GM21717 (cell line): Measurements from ENCODE around the gene COPG2.
"Not testable (repeated sequence)": the region's sequence is repeated elsewhere in the genome, so short reads cannot be mapped to it uniquely, and the experiment has no call there.

Experiments
- ATAC-seq: cut with Tn5 transposase; IDR thresholded peaks from one replicate; pipeline ENCODE4 v1.9.1; 2021; ENCODE audit warnings: mild to moderate bottlenecking, moderate library complexity; ENCODE audit not compliant: unreplicated experiment

COPG2 gene

DNA sequence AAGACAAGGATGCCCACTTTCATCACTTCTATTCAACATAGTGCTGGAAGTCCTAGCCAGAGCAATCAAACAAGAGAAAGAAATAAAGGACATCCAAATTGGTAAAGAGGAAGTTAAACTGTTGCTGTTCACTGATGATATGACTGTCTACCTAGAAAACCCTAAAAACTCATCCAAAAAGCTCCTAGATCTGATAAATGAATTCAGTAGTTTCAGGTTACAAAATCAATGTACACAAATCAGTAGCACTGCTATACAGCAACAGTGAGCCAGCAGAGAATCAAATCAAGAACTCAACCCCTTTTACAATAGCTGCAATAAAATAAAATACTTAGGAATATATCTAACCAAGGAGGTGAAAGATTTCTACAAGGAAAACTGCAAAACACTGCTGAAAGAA, 98.4 kb downstream of the COPG2 start:
- ATAC-seq = not testable (repeated sequence)

DNA sequence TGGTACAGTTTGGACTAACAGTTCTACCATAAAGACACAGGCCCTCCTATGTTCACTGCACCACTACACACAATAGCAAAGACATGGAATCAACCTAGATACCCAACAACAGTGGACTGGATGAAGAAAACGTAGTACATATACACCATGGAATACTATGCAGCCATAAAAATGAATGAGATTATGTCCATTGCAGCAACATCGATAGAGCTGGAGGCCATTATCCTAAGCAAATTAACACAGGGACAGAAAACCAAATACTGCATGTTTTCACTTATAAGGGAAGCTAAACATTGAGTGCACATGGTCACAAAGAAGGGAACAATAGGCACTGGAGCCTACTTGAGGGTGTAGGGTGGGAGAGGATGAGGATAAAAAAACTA, 101.7 kb downstream of the COPG2 start:
- ATAC-seq = no peak

DNA sequence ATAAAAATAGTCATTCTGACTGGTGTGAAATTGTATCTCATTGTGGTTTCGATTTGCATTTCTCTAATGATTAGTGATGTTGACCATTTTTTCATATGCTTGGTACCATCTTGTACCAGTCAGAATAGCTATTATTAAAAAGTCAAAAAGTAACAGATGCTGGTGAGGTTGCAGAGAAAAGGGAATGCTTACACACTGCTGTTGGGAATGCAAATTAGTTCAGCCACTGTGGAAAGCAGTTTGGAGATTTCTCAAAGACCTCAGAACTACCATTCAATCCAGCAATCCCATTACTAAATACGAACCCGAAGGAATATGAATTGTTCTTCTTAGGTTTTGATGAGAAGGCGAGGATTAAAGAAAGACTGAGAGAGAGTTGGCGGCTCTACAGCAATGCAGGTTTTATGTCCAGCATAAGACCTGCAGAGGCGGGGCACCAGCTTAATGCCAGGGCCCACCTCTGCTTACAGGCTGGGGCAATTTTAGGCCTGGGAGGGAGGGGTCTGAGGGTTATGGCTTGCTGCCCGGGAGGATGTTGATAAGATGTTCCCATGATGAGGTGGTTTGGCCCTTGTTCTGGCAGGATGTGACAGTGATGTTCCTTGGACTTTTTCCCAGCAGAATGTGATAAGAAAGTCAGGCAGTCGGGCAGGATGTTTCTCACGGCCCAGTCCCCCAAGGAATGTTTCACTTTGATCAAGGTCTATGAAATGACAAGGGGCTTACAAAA, 102.2 kb downstream of the COPG2 start:
- ATAC-seq = no peak

DNA sequence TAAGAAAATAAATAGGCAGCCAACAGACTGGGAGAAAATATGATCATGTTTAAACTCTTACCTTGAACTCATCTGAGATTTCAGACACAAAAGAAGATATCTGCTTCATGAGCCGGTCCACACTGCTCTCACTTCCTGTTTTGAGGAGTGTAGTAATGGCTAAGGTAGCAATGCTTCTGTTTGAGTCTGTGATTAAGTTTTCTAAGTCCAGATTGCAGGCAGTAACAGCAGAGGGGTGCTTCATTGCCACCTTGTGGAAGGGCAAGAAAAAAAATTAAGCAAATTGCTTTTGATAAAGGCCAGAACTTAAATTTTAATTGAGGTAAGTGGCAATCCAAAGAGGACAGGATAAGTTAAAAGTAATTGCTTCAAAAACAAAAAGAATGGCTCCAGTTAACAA, 107.6 kb downstream of the COPG2 start:
- ATAC-seq = peak; percentile 83

DNA sequence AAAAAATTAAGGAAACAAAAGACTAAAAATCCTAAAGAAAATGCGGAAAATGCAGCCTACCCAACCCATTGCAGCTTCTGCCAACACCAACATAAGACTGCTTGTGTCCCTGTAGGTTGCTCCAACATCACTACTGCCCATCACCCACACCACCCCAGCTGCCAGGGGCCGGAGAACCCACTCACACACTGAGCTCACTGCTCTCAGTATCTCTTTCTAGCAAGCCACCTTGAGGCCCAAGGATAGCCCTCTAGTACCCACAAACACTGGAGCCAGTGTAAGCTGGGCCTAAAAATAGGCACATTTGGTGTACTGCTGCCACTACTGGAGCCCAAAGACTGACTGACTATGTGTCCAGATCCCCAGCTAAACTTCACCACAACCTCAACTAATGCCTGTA, 109.4 kb downstream of the COPG2 start:
- ATAC-seq = no peak

DNA sequence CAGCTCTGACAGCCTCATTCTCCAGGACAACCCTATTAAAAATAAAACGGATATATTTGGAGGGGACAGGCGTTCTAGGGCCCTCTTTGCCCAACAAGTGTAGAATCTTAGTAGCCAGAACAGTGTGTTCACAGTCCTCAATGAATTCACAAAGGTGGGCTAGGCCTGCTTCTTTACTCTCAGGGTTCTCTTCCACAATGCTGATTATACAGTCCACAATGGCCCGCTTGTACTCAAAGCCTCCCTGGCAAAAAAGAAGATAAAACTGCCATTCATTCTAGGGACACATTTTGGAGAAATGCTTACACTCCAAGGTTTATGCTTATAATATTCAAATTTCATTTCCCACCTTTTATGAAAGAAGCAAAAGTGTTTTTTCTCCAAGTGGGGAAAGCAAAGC, 114.1 kb downstream of the COPG2 start:
- ATAC-seq = no peak

DNA sequence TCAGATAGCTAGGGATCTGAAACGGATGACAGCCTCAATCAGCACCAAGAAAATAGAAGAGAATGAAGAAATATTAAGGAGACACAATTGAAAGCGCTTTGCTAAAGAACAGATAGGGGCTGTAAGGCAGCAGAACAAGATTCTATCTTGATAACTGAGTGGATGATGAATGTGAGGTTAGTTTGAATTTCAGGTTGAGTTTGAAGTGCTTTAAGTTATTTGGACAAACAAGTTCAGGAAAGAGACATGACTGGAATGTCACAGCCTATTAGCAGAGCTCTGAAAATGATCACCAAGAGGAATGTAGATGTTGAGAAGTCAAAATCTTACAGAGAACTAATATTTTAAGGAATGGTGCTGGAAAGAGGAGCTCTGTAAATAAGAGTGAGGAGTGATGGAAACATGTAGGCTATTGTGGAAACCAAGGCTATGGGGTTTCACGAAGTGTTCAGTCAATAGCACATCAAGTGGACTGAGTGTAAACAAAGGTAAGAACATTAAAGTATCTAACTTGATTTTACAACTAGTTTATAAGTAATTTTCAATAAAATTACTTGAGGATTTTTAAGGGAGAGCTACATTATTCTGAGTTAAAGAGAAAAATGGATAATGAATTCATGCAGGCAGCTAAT, 115.0 kb downstream of the COPG2 start:
- no peak for ATAC-seq

DNA sequence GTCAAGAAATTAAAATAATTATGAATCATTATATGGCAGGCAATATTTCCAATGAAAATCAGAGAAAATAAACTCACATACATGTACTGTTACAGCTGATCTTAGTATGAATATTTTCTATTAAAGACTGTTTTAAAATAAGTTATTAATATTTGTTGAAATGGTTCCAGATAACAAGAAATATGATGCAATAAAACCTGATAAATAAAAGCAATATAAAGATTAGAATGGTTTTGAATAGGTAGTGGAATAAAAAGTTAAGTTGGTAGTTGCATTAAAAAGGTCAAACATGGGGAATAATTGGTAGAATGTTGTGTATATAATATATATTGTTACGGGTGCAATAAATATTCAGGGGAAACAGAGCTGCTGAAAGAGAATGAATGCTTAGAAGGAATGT, 124.2 kb downstream of the COPG2 start:
- no peak for ATAC-seq

DNA sequence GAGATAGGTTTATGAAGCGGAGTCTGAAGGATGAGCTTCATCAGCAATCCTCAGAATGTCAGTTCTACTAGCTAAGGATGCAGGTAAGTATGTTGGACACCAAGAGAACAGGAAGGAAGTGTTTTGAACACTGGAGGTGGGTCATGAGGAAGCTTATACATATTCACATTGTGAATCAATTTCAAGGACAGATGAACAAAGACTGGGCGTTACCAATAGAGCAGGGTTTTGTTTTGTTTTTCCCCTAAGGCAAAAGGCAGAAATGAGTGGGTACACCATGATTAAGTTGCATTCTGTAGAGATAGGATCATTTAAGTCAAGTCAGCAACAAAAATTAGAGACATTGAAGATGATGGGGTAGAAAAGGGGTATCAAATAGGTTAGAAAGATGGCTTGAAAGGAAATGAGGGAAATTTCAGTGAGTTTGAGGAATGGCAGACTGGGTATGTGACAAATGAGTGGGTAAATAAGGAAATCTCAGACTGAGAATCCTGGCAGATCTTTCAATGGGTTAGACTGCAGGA, 125.0 kb downstream of the COPG2 start:
- ATAC-seq = no peak

DNA sequence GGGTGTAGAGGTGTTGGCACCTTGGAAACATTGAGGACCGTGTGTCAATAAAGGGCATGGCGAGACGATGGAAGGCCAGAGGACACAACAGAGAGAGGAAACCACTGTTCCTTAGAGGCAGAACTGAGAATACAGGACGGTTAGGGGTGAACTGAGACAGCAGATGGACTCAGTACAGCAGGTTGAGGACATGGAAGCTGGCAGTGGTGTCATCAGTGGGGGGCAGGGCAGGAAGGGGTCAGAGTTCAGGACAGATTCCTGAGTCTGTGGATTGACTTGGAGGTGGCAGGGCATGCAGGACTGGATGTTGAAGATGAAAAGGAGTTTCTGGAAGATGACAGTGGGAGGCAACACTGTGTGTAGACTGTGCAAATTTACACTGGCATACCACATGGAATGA, 126.3 kb downstream of the COPG2 start:
- not testable (repeated sequence) for ATAC-seq

DNA sequence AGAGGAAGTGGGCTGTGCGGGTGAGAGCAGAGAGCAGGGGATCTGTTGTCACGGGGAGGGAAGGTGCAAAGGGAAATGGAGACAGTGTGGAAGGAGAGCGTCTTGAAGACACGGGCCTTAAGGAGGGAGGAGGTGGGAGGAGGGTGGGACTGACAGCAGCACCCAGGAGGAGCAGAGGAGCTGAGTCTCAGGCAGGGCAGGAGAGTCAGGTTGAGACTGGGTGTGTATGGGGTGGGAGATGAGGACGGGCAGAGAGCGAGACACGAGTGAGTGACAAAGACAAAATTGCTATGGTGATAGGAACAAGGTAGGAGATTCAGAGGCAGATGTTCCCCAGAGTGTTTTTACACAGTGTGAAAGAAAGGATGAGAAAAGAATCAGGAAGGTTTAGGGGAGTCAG, 127.3 kb downstream of the COPG2 start:
- not testable (repeated sequence) for ATAC-seq

DNA sequence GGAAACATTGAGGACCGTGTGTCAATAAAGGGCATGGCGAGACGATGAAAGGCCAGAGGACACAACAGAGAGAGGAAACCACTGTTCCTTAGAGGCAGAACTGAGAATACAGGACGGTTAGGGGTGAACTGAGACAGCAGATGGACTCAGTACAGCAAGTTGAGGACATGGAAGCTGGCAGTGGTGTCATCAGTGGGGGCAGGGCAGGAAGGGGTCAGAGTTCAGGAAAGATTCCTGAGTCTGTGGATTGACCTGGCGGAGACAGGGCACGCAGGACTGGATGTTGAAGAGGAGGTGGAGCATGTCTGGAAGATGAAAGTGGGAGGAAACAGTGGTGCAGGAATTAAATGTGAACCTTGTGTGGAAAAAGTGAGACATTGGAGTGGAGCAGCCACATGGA, 130.7 kb downstream of the COPG2 start:
- ATAC-seq = not testable (repeated sequence)

DNA sequence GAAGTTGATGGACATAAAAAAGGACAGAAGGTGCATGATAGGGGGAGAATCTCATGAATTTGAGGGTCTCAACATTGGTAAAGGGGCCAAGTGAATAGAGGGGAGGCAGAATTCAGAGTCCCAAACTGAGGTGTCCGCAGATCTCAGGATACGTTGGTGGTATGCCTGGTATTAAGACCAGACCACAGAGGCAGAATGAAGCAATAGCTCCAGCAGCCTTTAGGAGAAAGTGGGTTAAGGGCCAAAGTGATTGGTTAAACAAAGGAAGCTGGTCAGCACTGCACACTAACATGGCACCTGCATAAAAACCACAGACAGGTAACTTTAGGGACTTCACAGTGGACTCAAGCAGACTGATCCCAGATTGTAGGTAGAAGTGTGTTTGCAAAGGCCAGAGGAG, 139.1 kb downstream of the COPG2 start:
- no peak for ATAC-seq

DNA sequence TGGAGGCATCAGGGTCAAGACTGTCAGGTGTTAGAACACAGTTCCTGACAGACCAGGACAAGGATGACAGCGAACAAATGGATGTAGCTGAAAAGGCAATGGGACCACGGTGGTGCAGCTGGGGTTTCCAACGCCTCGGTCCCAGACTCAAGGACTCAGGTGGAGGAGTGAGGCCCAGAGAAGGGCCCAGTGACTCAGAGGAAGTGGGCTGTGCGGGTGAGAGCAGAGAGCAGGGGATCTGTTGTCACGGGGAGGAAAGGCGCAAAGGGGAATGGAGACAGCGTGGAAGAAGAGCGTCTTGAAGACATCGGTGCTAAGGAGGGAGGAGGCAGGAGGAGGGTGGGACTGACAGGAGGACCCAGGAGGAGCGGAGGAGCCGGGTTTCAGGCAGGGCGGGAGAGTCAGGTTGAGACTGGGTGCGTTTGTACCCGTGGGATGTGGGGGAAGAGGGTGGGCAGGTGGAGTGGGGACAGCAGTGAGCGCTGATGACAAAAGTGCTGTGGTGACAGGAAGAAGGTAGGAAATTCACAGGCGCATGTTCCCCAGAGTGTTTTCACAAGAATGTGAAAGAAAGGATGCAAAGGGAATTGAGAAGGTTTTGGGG, 140.7 kb downstream of the COPG2 start:
- ATAC-seq = not testable (repeated sequence)

DNA sequence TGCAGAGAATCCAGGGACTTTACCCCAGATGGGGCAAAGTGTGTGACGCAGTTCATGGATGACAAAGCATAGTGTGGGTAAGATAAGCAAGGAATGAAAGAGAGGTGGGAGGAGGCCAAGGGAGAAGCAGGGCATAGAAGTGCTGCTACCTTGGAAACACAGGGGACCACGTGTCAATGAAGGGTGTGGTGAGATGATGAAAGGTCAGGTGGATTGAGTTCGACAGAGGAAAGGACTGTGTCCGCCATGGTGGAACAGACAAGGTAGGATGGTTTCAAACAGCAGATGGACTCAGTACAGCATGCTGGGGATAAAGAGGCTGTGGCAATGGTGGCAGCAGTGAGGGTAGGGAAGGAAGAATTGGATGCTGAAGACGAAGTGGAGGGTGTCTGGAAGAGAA, 143.9 kb downstream of the COPG2 start:
- no peak for ATAC-seq

DNA sequence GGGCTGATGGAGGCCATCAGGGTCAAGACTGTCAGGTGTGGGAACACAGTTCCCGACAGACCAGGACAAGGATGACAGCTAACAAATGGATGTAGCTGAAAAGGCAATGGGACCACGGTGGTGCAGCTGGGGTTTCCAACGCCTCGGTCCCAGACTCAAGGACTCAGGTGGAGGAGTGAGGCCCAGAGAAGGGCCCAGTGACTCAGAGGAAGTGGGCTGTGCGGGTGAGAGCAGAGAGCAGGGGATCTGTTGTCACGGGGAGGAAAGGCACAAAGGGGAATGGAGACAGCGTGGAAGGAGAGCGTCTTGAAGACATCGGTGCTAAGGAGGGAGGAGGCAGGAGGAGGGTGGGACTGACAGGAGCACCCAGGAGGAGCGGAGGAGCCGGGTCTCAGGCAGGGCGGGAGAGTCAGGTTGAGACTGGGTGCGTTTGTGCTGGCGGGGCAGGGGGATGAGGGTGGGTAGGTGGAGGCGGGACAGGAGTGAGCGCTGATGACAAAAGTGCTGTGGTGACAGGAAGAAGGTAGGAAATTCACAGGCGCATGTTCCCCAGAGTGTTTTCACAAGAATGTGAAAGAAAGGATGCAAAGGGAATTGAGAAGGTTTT, 144.9 kb downstream of the COPG2 start:
- not testable (repeated sequence) for ATAC-seq

DNA sequence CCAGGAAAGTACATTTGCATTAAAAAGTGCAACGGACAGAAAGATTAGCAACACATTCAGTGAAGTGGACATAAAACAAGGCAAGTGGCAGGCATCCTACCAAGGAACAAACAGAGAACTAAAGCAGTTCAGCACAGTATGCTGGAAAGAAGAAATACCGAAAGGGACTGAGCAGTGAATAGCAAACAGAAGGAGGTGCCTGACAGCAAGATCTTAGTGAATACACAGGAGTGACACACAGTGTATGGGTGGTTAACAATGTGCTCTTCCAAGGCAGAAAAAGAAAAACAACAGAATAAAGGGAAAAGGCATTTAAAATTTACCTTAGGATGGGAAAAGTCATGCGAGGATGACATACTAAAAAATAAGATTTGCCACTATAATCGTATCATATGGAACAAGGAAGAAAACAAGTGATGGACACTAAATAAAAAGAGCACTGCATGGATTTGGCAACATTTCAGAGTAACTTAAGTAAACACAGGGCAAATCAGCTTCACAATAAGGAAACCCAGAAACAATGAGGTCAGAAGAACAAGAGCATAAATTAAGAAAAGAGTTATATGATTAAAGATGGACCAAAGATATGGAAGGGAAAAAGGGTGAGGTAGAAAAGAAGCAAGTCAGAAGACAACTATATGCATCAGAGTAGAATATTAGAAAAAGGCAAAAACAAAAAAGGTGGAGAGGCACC, 147.1 kb downstream of the COPG2 start:
- no peak for ATAC-seq

DNA sequence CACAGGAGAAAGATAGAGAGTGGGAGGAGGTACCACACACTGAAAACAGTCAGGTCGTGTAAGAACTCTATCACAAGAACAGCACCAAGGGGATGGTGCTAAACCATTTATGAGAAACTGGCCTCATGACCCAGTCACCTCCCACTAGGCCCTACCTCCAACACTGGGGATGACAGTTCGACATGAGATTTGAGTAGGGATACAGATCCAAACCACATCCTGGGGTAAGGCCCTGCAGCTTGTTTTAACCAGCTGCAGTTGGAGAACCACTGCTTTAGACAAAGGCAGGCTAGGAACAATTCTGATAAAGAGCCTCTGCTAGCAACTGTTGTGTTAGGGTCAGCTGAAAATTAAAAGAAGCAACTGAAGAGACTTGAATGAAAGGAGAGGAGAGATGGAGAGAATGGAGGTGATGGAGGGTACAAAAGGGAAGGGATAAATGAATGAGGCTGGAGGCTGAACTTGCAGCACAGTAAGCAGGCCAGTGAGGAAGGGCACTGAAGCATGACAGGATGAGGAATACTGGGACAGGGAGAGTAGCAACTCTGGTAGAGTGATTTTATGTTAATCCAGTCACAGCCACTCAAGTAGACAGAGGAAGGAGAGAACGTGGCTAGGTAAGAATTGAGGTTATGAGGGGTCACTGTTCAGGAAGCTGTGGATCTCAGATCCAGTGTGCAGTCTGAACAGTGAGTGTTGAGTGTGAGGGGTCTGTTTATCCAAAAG, 153.1 kb downstream of the COPG2 start:
- ATAC-seq = no peak

DNA sequence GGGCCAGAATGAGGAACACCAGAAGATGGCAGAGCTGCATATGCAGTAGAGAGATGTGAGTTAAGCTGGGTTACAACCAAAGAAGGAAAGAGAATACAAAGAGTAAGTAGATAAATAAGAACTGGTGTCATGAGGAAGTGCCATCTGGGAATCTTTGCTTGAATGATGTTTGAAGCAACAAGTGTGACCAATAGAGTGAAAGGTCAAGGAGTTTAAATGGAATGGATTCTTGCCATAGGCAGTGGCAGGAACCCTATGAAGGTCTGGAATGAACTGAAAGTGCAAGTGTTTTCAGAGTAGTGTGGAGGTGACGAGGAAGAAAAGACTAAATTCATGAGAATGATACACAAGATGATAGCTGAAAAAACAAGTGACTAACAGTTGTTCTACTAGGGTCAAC, 155.1 kb downstream of the COPG2 start:
- ATAC-seq = no peak

DNA sequence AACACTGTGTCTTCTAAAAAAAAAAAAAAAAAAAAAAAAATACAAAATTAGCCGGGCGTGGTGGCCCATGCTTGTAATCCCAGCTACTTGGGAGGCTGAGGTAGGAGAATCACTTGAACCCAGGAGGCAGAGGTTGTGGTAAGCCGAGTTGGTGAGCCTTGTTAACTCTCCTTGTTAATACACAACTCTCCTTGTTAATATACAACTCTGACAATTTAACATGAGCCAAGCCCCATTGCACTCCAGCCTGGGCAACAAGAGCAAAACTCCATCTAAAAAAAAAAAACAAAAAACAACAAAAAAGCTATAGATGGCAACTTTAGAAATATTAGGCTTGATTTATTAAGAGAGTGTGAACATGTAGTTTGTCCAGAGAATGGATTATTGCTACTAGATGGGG, 156.5 kb downstream of the COPG2 start:
- ATAC-seq = not testable (repeated sequence)
